BE2C (cell line): ENCODE data around the gene NUFIP1.
A peak's percentile ranks its signal among the peaks of the same experiment; 100 is the strongest.

Experiments used
- DNase-seq: peaks from one replicate; pipeline ENCODE4 v3.0.0-alpha.2; 2020
- H3K27me3 ChIP-seq: fragments of 250-450 bp; sonication (Bioruptor Pico); 2 replicates; pipeline ENCODE4 v1.5.1; 2020; ENCODE audit warnings: mild to moderate bottlenecking
- H3K36me3 ChIP-seq: fragments of 250-450 bp; sonication (Bioruptor Pico); 2 replicates; pipeline ENCODE4 v1.5.1; 2020; ENCODE audit warnings: mild to moderate bottlenecking
- H3K4me1 ChIP-seq: fragments of 250-450 bp; sonication (Bioruptor Pico); 2 replicates; pipeline ENCODE4 v1.5.1; 2020
- H3K4me3 ChIP-seq: 2 replicates; pipeline ENCODE4 v1.5.1; 2011; ENCODE audit warnings: low read depth, low read length
- H3K9me3 ChIP-seq: fragments of 250-450 bp; sonication (Bioruptor Pico); 2 replicates; pipeline ENCODE4 v1.5.1; 2020
- TF ChIP-seq, protein P1 (sequence below): IDR thresholded peaks from 2 replicates; pipeline ENCODE4 v1.5.1; 2012; ENCODE audit warnings: mild to moderate bottlenecking, low read depth, low read length

NUFIP1 gene

DNA sequence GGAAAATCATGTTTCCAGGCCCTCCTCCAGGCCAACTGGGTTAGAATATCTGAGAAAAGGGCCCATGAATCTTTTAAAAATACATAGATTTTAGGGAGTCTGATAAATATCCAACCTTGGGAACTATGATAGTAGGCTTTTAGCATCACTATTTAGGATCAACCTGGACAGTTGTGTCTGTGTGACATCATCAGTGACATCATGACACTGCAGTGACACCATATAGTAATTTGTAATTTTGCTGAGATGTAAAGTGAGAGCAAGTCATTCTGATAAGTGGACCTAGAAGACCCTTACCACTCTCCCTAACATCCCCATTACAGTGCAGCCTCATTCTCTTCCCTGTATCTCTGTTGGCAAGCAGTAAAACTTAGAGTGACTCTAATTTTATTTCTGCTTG, 14.1 kb upstream of the NUFIP1 start:
- no peak for DNase-seq
- H3K4me3 ChIP-seq: no peak overlapping the region
- H3K9me3 ChIP-seq: no peaks in the 10 kb centered on the region
- H3K27me3 ChIP-seq: no peaks in the 10 kb centered on the region
- H3K36me3 ChIP-seq: peaks cover 50% of the 10 kb centered on the region
- TF ChIP-seq, protein P1, sequence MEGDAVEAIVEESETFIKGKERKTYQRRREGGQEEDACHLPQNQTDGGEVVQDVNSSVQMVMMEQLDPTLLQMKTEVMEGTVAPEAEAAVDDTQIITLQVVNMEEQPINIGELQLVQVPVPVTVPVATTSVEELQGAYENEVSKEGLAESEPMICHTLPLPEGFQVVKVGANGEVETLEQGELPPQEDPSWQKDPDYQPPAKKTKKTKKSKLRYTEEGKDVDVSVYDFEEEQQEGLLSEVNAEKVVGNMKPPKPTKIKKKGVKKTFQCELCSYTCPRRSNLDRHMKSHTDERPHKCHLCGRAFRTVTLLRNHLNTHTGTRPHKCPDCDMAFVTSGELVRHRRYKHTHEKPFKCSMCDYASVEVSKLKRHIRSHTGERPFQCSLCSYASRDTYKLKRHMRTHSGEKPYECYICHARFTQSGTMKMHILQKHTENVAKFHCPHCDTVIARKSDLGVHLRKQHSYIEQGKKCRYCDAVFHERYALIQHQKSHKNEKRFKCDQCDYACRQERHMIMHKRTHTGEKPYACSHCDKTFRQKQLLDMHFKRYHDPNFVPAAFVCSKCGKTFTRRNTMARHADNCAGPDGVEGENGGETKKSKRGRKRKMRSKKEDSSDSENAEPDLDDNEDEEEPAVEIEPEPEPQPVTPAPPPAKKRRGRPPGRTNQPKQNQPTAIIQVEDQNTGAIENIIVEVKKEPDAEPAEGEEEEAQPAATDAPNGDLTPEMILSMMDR: no peak
- no peaks in the 10 kb centered on the region for H3K4me1 ChIP-seq

DNA sequence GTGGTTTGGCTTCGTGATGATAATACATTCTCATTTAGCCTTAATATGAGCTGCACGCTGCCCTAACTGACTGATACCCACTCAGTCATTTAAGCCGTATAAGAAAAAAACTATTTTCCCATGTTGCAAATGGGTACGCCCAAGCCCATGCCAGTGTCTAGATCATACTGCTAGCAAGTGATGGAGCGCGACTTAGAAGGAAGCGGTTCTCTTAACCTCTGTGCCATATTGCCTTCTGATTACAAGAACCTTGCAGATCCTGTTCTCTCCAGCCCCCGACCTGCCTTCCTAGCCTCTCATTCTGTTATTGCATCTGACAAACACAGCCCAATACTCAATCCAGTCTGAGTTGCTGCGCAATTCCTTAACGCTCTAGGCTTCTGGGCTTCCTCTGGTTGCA, 670 bp upstream of the NUFIP1 start:
- H3K9me3 ChIP-seq: no peaks in the 10 kb centered on the region
- no peaks in the 10 kb centered on the region for H3K4me1 ChIP-seq
- TF ChIP-seq, protein P1: no peak
- H3K36me3 ChIP-seq: peaks cover 10% of the 10 kb centered on the region
- DNase-seq: no peak
- H3K27me3 ChIP-seq: no peaks in the 10 kb centered on the region
- peak overlapping the region; percentile 99 for H3K4me3 ChIP-seq

- TF ChIP-seq, protein P1: no peak
- H3K4me1 ChIP-seq: no peaks in the 10 kb centered on the region
- peaks cover 46% of the 10 kb centered on the region for H3K36me3 ChIP-seq
- no peak overlapping the region for H3K4me3 ChIP-seq
- no peaks in the 10 kb centered on the region for H3K27me3 ChIP-seq
- DNase-seq: no peak
- no peaks in the 10 kb centered on the region for H3K9me3 ChIP-seq
Observed at GRCh38 chr13:44978328-44978727, 10.9 kb downstream of the NUFIP1 start.

DNA sequence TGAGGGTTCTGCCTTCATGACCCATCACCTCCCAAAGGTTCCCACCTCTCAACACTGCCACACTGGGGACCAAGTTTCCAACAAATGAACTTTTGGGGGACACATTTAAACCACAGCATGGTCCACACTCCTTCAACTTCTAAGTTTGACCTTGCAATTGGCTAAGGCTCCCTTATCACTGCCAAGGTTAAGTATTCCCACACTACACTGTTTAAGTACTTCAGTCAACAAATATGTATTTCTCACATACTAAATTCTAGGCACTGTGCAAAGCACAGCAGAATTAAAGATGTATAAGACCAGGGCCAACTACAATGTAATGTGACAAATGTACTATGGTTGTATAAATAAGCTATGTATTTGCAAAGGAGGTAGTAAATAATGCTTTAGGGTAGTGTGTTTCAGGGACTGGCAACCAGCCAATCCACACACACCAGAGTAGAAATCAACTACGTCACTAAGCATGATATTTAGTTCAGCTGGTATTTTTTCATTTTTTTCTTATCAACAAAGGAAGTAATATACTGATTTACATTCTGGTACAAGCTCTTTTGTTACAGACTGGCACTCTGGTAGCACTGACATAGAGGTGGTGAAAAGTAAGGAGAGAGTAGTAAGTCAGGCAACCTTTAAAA, 12.2 kb downstream of the NUFIP1 start:
- DNase-seq: no peak
- Histone ChIP-seq H3K27me3 (no peaks in the 10 kb centered on the region), H3K4me1 (no peaks in the 10 kb centered on the region), H3K9me3 (no peaks in the 10 kb centered on the region), H3K4me3 (no peak overlapping the region), H3K36me3 (peaks cover 50% of the 10 kb centered on the region)
- TF ChIP-seq, protein P1: no peak

DNA sequence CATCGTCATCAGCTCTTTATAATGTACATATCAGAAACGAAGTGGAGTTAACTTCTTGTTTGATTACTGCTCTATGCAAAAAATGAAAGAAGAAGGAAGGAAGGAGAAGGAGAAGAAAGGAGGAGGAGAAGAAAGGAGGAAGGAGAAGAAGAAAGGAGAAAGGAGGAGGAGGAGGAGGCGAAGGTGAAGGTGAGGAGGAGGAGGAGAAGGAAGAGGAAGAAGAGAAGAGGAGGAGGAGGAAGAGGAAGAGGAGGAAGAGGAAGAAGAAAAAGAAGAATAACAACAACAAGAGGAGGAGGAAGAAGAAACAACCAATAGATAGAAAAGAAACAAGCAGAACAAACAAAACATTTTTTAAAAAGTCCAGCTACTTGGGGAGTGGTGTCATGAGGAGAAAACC, 13.1 kb downstream of the NUFIP1 start:
- DNase-seq: no peak
- TF ChIP-seq, protein P1: no peak
- H3K4me1 ChIP-seq: no peaks in the 10 kb centered on the region
- peaks cover 50% of the 10 kb centered on the region for H3K36me3 ChIP-seq
- H3K27me3 ChIP-seq: no peaks in the 10 kb centered on the region
- no peaks in the 10 kb centered on the region for H3K9me3 ChIP-seq
- no peak overlapping the region for H3K4me3 ChIP-seq

DNA sequence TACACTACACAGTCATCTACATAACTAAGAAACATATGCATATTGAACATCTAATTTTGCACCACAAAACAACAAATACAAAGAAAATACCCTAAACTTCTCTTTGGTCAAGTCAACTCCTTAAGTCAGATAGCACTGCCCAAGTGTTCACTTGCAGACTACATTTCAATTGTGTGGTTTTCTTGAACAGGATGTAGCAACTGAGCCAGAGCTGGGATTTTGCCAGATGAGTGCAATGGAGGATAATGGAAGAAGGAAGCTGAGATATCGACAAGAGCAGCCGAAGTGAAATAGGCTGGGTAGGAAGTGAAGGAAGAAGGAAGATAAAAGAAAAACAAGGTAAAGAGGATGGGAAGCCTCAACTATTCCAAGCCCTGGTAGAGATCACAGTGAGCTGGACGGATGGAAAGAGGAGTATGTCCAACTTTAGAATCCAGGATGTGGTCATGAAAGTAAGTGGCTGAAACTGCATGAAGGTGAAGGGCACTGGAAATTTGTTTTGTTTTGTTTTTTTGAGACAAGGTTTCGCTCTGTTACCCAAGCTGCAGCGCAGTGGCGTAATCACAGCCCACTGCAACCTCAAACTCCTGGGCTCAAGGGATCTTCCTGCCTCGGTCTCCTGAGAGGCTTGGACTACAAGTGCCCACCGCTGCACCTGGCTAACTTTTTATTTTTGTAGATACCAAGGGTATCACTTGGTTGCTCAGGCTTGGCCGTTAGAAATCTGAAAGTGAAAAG, 15.0 kb downstream of the NUFIP1 start:
- Histone ChIP-seq H3K4me1 (no peaks in the 10 kb centered on the region), H3K27me3 (no peaks in the 10 kb centered on the region), H3K9me3 (no peaks in the 10 kb centered on the region), H3K36me3 (peaks cover 35% of the 10 kb centered on the region), H3K4me3 (no peak overlapping the region)
- TF ChIP-seq, protein P1: no peak
- DNase-seq: no peak
